ENCODE measurements around the gene DNMT3A. TPM values are rescaled to one million over a fixed set of nuclear protein-coding genes. Genes with fewer than 3 reads are reported as not detected.

DNMT3A gene
- total RNA-seq, 1 donor from 2014 or later = 58.1 TPM

DNA sequence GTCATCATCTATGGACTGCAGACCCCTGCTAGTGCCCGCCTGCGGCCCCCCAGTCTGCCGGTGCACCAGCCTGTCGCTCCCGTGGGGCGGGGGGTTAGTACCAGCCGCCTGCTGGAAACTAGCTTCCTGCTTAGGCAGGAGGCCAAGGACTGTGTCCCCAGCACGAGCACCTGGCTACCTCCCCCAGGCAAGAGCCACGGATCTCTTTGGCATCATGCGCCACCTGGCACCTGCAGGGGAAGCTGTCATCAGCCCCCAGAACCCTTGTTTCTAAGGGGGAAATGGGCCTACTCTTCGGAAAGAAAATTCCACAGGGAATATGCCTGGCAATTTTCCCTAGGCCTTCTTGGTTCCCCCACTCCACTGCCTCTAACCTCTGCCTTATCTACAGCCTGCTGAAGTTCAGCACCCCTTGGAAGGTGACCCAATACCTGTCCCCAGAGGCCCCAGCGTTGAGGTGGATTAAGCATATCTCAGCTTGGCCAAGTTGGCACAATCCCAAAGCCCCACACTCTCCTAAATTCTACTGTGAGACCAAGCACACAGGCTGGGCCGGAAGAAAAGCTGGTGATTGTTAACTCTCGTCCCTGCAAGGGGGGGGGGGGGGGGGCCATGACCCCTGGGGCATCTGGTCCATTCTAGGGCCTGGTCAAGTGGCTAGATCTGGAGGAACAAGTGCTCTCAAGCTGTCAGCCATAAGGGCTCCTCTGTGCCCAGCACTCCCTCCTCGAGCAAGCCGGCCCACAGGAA, 111.4 kb downstream of the DNMT3A start:
- no peaks in the 10 kb centered on the region for H3K27me3 Mint-ChIP-seq (ENCODE audit: low read depth, unreplicated experiment)
- H3K36me3 Mint-ChIP-seq (ENCODE audit: low read depth, unreplicated experiment) = peaks cover 12% of the 10 kb centered on the region
- Histone ChIP-seq H3K27me3 (ENCODE audit: insufficient read depth, low read length) (no peaks in the 10 kb centered on the region), H3K4me1 (ENCODE audit: insufficient read depth, low read length) (peaks cover 11% of the 10 kb centered on the region), H3K36me3 (ENCODE audit: insufficient read depth, low read length) (peaks cover 6% of the 10 kb centered on the region), H3K4me2 (ENCODE audit: low read length) (no peak overlapping the region), H3K9me3 (ENCODE audit: insufficient read depth, low read depth, low read length) (no peaks in the 10 kb centered on the region), H3K79me2 (ENCODE audit: insufficient read depth, low read length) (no peaks in the 10 kb centered on the region), H3K4me3 (ENCODE audit: insufficient read depth, low read depth, low read length) (no peak overlapping the region), H4K20me1 (ENCODE audit: insufficient read depth, low read length) (peaks cover 8% of the 10 kb centered on the region), H2AFZ (ENCODE audit: low read depth, low read length) (no peak overlapping the region), H3K27ac (ENCODE audit: low read depth, low read length) (no peak overlapping the region), H3K9ac (ENCODE audit: low read length) (no peak overlapping the region)
- H3K27ac Mint-ChIP-seq (ENCODE audit: unreplicated experiment) = no peak overlapping the region
- H3K9me3 Mint-ChIP-seq (ENCODE audit: unreplicated experiment) = no peaks in the 10 kb centered on the region
- no peak overlapping the region for H3K4me3 Mint-ChIP-seq (ENCODE audit: unreplicated experiment)
- DNase-seq (ENCODE audit: low read depth) (no peak), FAIRE-seq (no peak)
- peaks cover 13% of the 10 kb centered on the region for H3K4me1 Mint-ChIP-seq (ENCODE audit: low read depth, unreplicated experiment)
- TF ChIP-seq EZH2 (IDR thresholded peaks at IDR 0.05; ENCODE audit: insufficient read depth, low read length) = no peak
- TF ChIP-seq, protein P1, sequence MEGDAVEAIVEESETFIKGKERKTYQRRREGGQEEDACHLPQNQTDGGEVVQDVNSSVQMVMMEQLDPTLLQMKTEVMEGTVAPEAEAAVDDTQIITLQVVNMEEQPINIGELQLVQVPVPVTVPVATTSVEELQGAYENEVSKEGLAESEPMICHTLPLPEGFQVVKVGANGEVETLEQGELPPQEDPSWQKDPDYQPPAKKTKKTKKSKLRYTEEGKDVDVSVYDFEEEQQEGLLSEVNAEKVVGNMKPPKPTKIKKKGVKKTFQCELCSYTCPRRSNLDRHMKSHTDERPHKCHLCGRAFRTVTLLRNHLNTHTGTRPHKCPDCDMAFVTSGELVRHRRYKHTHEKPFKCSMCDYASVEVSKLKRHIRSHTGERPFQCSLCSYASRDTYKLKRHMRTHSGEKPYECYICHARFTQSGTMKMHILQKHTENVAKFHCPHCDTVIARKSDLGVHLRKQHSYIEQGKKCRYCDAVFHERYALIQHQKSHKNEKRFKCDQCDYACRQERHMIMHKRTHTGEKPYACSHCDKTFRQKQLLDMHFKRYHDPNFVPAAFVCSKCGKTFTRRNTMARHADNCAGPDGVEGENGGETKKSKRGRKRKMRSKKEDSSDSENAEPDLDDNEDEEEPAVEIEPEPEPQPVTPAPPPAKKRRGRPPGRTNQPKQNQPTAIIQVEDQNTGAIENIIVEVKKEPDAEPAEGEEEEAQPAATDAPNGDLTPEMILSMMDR (IDR thresholded peaks at IDR 0.05; ENCODE audit: insufficient read depth, low read depth, low read length) = no peak

- DNase-seq (ENCODE audit: low read depth) (no peak), FAIRE-seq (no peak)
- Mint-ChIP-seq H3K4me1 (ENCODE audit: low read depth, unreplicated experiment) (peaks cover 13% of the 10 kb centered on the region), H3K9me3 (ENCODE audit: unreplicated experiment) (no peaks in the 10 kb centered on the region), H3K36me3 (ENCODE audit: low read depth, unreplicated experiment) (peaks cover 8% of the 10 kb centered on the region), H3K27me3 (ENCODE audit: low read depth, unreplicated experiment) (no peaks in the 10 kb centered on the region), H3K4me3 (ENCODE audit: unreplicated experiment) (no peak overlapping the region), H3K27ac (ENCODE audit: unreplicated experiment) (peak overlapping the region; percentile 90)
- peak overlapping the region; percentile 6 for H3K27ac ChIP-seq (ENCODE audit: low read depth, low read length)
- no peaks in the 10 kb centered on the region for H3K9me3 ChIP-seq (ENCODE audit: insufficient read depth, low read depth, low read length)
- H2AFZ ChIP-seq (ENCODE audit: low read depth, low read length) = no peak overlapping the region
- peaks cover 5% of the 10 kb centered on the region for H3K36me3 ChIP-seq (ENCODE audit: insufficient read depth, low read length)
- H3K4me1 ChIP-seq (ENCODE audit: insufficient read depth, low read length) = peaks cover 11% of the 10 kb centered on the region
- H3K27me3 ChIP-seq (ENCODE audit: insufficient read depth, low read length) = no peaks in the 10 kb centered on the region
- H3K4me2 ChIP-seq (ENCODE audit: low read length) = peak overlapping the region; percentile 60
- peaks cover 5% of the 10 kb centered on the region for H4K20me1 ChIP-seq (ENCODE audit: insufficient read depth, low read length)
- H3K9ac ChIP-seq (ENCODE audit: low read length) = peak overlapping the region; percentile 56
- no peaks in the 10 kb centered on the region for H3K79me2 ChIP-seq (ENCODE audit: insufficient read depth, low read length)
- no peak for TF ChIP-seq EZH2 (IDR thresholded peaks at IDR 0.05; ENCODE audit: insufficient read depth, low read length)
- TF ChIP-seq, protein P1 (IDR thresholded peaks at IDR 0.05; ENCODE audit: insufficient read depth, low read depth, low read length) = no peak
- H3K4me3 ChIP-seq (ENCODE audit: insufficient read depth, low read depth, low read length) = no peak overlapping the region
Observed at GRCh38 chr2:25229279-25230197, 112.2 kb downstream of the DNMT3A start.
